ENCODE measurements around the gene TMEM165. TPM values are rescaled to one million over a fixed set of nuclear protein-coding genes. Genes with fewer than 3 reads are reported as not detected.

Gene TMEM165
- total and polyA plus RNA-seq, 2 donors (not counting 3 experiments of a cell fraction or from before 2014, with no cell fraction given) = 144 to 177 TPM

- H3K27ac ChIP-seq (ENCODE audit: insufficient read depth, low read depth, low read length) = no peak overlapping the region
- BruUV-seq (replicated peaks) = no TSS peak
- peaks cover 10% of the 10 kb centered on the region for H3K4me1 ChIP-seq (ENCODE audit: control insufficient read depth, extremely low read depth, insufficient read depth, low read length)
- ChIA-PET CTCF (interaction anchor here (1.0 kb wide), 1 partner anchor 28 kb away, joined by 3 read pairs; no protein-coding TSS in a partner anchor), POLR2A (no interaction called here)
- no peak overlapping the region for H3K4me3 ChIP-seq (replicated peaks in 1 of 3; ENCODE audit: insufficient read depth in 1 of 3, low read depth in 1 of 3, low read length in 3 of 3)
- H3K4me2 ChIP-seq (ENCODE audit: insufficient read depth, low read length) = no peak overlapping the region
- no peaks in the 10 kb centered on the region for H3K9me3 ChIP-seq (replicated peaks; ENCODE audit: control insufficient read depth, insufficient read depth, low read length)
- dilution Hi-C loops (cut with MboI; ENCODE audit: extremely low pct_ligation_motif_present, low sequenced_read_pairs) = no loop called here
- no peaks in the 10 kb centered on the region for H3K79me2 ChIP-seq (ENCODE audit: control insufficient read depth, insufficient read depth, low read length)
- TF ChIP-seq MYC (IDR thresholded peaks at IDR 0.05; ENCODE audit: low read depth, low read length) = no peak
- TF ChIP-seq FOS (IDR thresholded peaks at IDR 0.05; ENCODE audit: borderline replicate concordance, insufficient read depth, low read length) = no peak
- TF ChIP-seq EZH2 (IDR thresholded peaks at IDR 0.05; ENCODE audit: borderline replicate concordance, low read depth, low read length, severe bottlenecking) = no peak
- no peak for TF ChIP-seq POLR2AphosphoS5 (IDR thresholded peaks at IDR 0.05; ENCODE audit: insufficient read depth, low read depth, low read length)
- TF ChIP-seq, protein P1, sequence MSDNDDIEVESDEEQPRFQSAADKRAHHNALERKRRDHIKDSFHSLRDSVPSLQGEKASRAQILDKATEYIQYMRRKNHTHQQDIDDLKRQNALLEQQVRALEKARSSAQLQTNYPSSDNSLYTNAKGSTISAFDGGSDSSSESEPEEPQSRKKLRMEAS (IDR thresholded peaks at IDR 0.05; ENCODE audit: insufficient read depth, insufficient read length) = no peak
- TF ChIP-seq POLR2A (IDR thresholded peaks at IDR 0.05; ENCODE audit: low read depth, low read length) = no peak
- TF ChIP-seq JUN (IDR thresholded peaks at IDR 0.05; ENCODE audit: borderline replicate concordance, insufficient read depth, insufficient read length, low read depth) = no peak
- no peak for TF ChIP-seq GATA2 (IDR thresholded peaks at IDR 0.05; ENCODE audit: insufficient read depth, insufficient read length, low read depth, low read length)
- TF ChIP-seq CTCF (IDR thresholded peaks at IDR 0.05; ENCODE audit: extremely low read depth in 1 of 2, insufficient read depth in 1 of 2, low read depth in 1 of 2, low read length in 2 of 2) = no peak
- H2AFZ ChIP-seq (ENCODE audit: low read depth, low read length) = no peak overlapping the region
- intact Hi-C loops (cut with micrococcal nuclease) = loop anchor here (10.0 kb wide), 1 partner anchor 464 kb away; no protein-coding TSS in a partner anchor
- H4K20me1 ChIP-seq (replicated peaks; ENCODE audit: control insufficient read depth, extremely low read depth, insufficient read depth, low read length) = no peaks in the 10 kb centered on the region
- no peak overlapping the region for H3K9ac ChIP-seq (replicated peaks; ENCODE audit: extremely low read depth, insufficient read depth, low read length)
- FAIRE-seq (no peak), DNase-seq (ENCODE audit: low read depth, low spot score) (no peak)
- peaks cover 2 to 8% of the 10 kb centered on the region in 2 experiments for H3K36me3 ChIP-seq (ENCODE audit: control insufficient read depth in 2 of 2, extremely low read depth in 1 of 2, insufficient read depth in 2 of 2, low read length in 2 of 2)
- H3K9me1 ChIP-seq (replicated peaks; ENCODE audit: control insufficient read depth, extremely low read depth, insufficient read depth, low read length) = no peaks in the 10 kb centered on the region
- no peaks in the 10 kb centered on the region for H3K27me3 ChIP-seq (ENCODE audit: control insufficient read depth in 2 of 2, insufficient read depth in 2 of 2, low read length in 2 of 2)
Observed at GRCh38 chr4:55439023-55439422, 43.3 kb downstream of the TMEM165 start.

All from endothelial cell of umbilical vein (primary cell).